8988T (cell line): ENCODE measurements around the gene ANKRD44.

ENCODE experiments used
- DNase-seq: peaks from one replicate; pipeline ENCODE4 v3.0.0; 2011

ANKRD44 gene

GRCh38 chr2:197236159-197236558 lies 74.4 kb downstream of the ANKRD44 start:
- DNase-seq, result no peak

- DNase-seq, result no peak
These were observed 74.9 kb downstream of the ANKRD44 start for GRCh38 chr2:197235711-197236110.

DNA sequence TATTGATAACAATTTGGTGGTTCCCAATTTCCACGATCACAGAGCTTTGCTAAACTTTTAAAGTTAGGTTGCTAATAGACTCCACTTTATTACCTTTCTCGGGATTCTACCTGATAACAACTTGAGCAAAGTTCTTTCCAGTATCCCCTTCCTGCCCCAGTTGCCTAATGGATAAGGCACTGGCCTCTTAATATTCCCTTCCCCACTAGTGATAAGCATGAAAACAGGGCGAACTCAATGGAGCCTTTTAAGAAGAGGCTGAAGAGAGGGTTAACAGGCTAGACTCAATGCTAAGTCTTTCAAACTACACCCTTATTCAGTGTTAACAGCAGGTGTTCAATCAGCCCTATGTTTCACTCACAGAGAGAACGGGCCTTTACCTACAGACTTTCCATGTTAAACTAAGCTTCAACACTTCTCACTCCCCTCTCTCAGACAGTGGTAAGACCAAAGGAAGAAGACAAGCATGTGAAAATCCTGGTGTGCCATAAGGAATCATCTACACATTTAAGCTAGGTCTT lies 75.8 kb downstream of the ANKRD44 start:
- no peak for DNase-seq

DNA sequence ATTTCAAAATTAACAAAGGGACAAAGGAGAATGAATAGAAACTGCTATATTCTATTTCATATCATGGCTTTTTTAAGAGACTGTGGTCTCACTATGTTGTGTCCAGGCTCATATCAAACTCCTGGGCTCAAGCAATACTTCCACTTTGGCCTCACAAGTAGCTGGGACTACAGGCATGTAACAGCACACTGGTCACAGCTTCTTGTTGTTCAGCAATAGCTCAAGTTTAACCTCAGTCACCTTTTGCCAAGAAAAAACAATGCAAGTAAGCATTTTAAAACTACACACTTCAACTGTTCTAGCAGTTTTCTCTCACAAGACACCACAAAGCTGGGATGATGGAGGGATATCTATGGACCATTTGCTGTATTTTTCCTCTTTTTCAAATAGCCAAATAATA lies 77.1 kb downstream of the ANKRD44 start:
- no peak for DNase-seq

DNA sequence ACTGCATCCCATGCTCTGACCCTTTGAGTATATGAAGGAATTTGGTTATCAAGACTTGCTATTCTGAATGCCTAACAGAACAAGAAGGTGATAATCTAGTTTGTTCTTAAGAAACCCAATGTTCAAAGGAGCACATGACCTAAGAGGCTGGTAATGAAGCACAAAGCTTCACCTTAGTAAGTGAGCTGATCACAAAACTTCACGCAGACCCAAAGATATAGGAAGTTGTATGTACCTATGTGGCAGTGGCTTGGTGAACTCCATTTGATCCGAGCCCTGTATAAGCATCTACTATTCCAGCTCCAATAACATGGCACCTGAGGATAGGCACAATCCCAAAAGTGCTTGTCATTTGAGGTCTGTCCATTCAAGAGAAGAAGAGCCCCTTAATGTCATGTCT lies 78.6 kb downstream of the ANKRD44 start:
- no peak for DNase-seq

GRCh38 chr2:197229509-197230443 lies 80.8 kb downstream of the ANKRD44 start:
- DNase-seq, result no peak

GRCh38 chr2:197223451-197223850 lies 87.1 kb downstream of the ANKRD44 start:
- no peak for DNase-seq

DNA sequence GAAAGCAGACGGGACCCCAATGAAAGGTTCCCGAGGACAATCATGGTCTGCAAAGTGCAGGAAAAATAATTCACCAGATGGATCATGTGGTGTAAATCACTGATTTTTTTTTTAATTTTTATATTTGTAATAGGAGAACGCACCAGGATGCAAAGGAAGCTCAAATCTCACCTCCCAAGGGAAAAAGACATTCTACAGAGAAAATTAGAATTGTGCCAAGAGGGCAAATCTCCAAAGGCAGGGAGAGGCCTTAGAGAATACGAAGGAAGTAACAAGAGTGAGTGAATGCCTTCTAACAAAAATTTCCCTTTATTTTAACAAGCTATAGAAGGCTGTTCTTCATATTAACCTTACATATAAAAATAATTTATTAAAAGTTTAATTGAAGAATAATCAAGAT lies 90.9 kb downstream of the ANKRD44 start:
- no peak for DNase-seq

GRCh38 chr2:197217541-197217940 lies 93.0 kb downstream of the ANKRD44 start:
- no peak for DNase-seq

DNA sequence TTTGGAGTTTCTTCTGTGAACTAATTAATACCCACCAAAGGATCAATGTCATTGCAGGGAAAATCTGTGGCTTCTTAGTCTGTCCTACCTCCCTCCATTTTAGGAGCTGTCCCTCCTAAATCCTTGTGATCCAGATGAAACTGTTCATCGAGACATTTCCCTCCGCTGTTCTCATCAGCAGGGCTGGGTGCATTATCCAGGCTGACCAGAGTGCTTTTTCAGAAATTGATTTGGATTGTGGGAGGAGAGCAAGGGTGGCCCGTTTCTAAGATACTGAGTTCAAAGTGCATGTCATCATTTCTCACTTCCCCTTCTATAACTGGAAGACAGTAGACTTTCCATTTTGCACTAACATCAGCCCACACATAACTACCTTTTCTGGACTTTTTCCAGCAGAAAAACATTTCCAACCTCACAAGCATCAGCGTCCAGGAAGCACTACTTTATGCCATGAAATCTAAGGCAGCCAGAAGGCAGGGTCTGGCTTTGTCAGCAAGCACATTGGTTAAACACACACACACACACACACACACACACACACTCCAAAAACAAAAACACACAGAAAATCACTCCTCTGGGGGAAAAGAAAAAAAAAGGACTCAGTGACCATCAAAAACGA lies 94.1 kb downstream of the ANKRD44 start:
- DNase-seq, result no peak

DNA sequence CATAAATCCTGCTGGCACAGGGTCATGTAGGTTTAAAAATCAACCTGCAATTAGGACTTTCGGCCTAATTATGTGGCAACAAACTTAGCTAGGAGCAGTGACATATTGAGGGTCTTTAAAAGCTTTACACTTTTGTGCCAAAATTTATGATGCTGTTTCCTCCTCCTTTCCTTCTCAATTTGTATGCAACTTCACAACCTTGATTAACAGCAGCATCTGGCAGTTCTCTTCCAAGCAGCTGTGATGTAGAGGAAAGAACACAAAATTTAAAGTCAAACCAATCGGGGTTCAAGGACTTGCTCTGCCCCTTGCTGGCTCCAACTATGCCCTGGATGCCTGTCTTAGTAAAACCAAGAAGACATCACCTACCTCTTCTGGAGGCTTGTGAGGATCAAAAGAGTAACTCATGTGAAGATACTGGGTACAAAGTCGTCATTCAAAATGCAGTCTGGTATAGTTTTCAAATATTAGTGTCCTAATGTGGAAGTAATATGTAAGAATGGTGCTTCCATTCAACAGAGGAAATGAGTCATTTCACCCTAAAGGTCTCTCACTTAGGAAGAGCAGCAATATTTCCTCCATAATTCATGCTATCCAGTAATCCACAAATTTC lies 94.7 kb downstream of the ANKRD44 start:
- no peak for DNase-seq

GRCh38 chr2:197212344-197213262 lies 98.0 kb downstream of the ANKRD44 start:
- no peak for DNase-seq

DNA sequence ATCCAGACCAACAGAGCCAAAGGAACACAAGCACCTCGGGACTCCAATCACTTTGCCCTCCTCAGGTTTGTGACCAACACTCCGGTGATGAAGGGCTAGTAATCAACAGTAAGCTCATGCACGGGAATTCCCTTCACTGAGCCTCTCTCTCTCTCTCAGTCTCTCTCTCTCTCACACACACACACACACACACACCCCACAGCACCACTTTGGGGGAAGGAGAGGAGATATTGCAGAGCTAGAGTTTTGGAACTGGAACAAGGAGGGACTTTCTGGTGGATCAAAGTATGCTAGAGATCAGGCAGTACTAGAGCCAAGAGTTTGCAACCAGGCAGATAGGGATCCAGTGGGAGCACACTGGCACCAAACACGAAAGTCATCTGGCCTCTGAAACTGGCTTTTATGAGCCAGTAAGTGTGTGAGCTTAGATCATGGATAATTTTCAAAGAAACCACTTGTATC lies 98.7 kb downstream of the ANKRD44 start:
- no peak for DNase-seq

GRCh38 chr2:197210430-197210829 lies 100.2 kb downstream of the ANKRD44 start:
- DNase-seq, result no peak

DNA sequence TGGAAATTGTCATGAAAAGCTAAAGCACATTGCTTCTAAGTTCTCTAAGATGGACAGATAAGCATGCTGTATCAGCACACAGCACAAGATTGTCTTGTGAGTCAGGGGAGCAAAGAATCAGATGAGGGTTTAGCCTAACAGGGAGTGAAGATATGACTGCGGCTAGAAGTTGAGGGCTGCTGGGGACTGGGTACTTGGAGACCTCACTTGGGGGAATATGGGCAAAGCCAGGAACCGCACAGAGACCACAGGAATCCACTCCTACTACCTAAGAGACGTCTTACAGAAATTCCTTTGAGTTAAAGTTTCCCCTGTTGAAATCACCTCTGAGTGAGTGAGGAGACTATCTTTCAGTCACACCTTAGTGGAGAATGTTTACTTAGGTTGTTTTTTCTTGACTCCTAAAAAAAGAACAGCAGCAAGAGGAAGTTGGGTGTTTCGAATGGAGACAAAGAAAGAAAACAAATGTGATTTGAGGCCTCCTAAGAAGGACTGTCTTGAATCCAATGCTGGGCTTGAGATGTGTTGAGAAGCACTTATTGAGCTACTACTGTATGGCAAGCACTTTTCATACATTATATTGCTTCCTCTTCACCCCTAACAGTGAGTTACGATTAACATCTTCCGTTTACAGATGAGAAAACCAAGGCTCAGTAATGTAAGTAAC lies 100.7 kb downstream of the ANKRD44 start:
- no peak for DNase-seq

- no peak for DNase-seq
These were observed 101.3 kb downstream of the ANKRD44 start for GRCh38 chr2:197209246-197209645.

- DNase-seq, result no peak
These were observed 101.7 kb downstream of the ANKRD44 start for GRCh38 chr2:197208841-197209240.

DNA sequence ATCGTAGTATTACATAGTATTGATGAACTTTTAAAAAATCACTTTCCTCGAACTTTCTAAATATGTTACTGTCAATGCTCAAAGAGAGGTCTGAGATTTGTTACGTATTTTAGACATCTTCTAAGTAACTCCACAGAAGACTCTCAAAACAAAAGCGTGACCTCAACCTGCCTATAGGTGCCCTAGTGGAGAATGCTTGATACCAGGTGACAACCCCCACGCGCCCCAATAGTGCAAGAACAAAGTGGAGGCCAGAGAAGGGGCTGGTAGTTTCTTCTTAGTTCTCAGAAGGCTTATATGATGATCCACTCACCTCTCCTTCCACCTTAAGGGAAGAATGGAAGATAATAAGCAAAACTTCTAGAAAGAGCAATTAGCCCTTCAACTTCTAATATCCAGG lies 102.6 kb downstream of the ANKRD44 start:
- no peak for DNase-seq

DNA sequence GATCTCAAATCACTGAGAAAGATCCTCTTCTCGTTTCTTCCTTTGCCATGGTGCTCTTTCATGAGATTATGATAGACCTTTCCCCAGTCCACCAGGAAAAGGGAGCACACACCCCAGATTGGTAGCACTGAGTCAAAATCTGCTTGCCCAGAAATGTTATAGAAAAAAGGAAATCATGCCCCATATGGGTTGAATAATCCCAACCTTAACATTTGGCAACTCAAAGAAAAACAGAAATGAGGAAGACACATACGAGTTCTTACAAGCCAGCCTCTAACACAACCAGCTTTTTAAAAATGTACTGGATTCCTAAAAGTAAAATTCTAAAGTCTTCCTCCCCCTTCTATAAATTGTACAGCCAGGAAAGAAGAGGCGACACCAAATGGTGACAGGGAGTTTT lies 103.0 kb downstream of the ANKRD44 start:
- DNase-seq, result no peak

DNA sequence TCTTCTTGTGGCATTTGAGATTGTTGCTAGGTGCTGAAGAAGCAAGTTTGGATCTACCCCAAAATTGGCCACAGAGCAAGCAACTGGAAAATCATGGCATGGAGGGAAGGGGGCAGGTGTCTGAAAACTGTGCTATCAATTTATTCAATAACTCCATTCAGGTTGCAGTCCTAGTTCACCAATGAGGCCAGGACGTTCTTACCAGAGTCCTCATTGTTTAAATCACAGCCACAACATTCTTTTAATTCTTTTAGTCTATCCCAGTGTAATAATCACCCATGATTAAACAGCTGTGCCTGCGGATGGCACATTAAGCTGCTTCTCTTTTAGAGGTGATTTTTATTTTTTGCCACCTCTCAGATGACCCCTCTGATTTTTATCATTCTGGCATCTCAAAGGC lies 103.5 kb downstream of the ANKRD44 start:
- DNase-seq, result no peak

GRCh38 chr2:197205585-197206215 lies 104.9 kb downstream of the ANKRD44 start:
- no peak for DNase-seq
